Esophagus (tissue), 2 donors: ENCODE data around the gene VPREB1. TPM values are rescaled to one million over a fixed set of nuclear protein-coding genes. Genes with fewer than 3 reads are reported as not detected.
"Not testable (repeated sequence)": the region's sequence is repeated elsewhere in the genome, so short reads cannot be mapped to it uniquely, and the experiment has no call there.

ENCODE experiments used
- H3K27ac ChIP-seq, 2 donors: one replicate each; pipeline ENCODE4 v1.5.1; 2013; ENCODE audit warnings: low read depth in 2 of 2, mild to moderate bottlenecking in 2 of 2, inconsistent platforms in 1 of 2, low read length in 1 of 2, moderate library complexity in 1 of 2
- H3K27me3 ChIP-seq, 2 donors: one replicate each; pipeline ENCODE4 v1.6.1; 2013; ENCODE audit warnings: low read length in 2 of 2, control low read depth in 1 of 2, mild to moderate bottlenecking in 1 of 2; ENCODE audit not compliant: insufficient read depth in 2 of 2, control insufficient read depth in 1 of 2
- H3K36me3 ChIP-seq, 2 donors: one replicate each; pipeline ENCODE4 v1.6.1; 2013; ENCODE audit warnings: low read length in 1 of 2; ENCODE audit not compliant: control insufficient read depth in 2 of 2, insufficient read depth in 2 of 2
- H3K4me1 ChIP-seq, 2 donors: one replicate each; pipeline ENCODE4 v1.6.1; 2013; ENCODE audit warnings: low read length in 1 of 2; ENCODE audit not compliant: control insufficient read depth in 2 of 2, insufficient read depth in 2 of 2
- H3K4me3 ChIP-seq, 2 donors: one replicate each; pipeline ENCODE4 v1.5.1; 2013; ENCODE audit warnings: low read length in 2 of 2, mild to moderate bottlenecking in 2 of 2, low read depth in 1 of 2, moderate library complexity in 1 of 2
- H3K9me3 ChIP-seq, 2 donors: one replicate each; pipeline ENCODE4 v1.6.1; 2013; ENCODE audit warnings: mild to moderate bottlenecking in 2 of 2, low read depth in 1 of 2, low read length in 1 of 2, moderate library complexity in 1 of 2; ENCODE audit not compliant: control insufficient read depth in 2 of 2, insufficient read depth in 1 of 2
- WGBS, 2 donors: extraction: QIAGEN DNeasy Blood & Tissue Kit; methylation state at CpG; one replicate each; pipeline ENCODE4 v1.1.7; 2013; 5-methylcytosine and 5-hydroxymethylcytosine counted together
- polyA plus RNA-seq, 2 donors: library from polyadenylated mRNA; stranded (reverse); fragments of 200-250 nt; gene quantifications; one replicate each; pipeline ENCODE4 v1.2.3, GENCODE V29; 2013
- donor health status: healthy with polysubstance abuse.
- donor health status: Bipolar disorder and iron deficiency.

VPREB1 gene
- polyA plus RNA-seq, 2 donors = not detected

- H3K27ac ChIP-seq = no peak overlapping the region
- no peaks in the 10 kb centered on the region for H3K9me3 ChIP-seq
- 37 to 47% methylated on average over 11 of the region's 11 CpGs for WGBS, 2 donors
- H3K27me3 ChIP-seq = no peaks in the 10 kb centered on the region
- no peak overlapping the region for H3K4me3 ChIP-seq
- no peaks in the 10 kb centered on the region for H3K36me3 ChIP-seq
- no peaks in the 10 kb centered on the region for H3K4me1 ChIP-seq
Observed at GRCh38 chr22:22201185-22201929, 43.2 kb upstream of the VPREB1 start.

- Histone ChIP-seq H3K27me3 (no peaks in the 10 kb centered on the region), H3K9me3 (no peaks in the 10 kb centered on the region), H3K27ac (no peak overlapping the region), H3K36me3 (no peaks in the 10 kb centered on the region), H3K4me1 (no peaks in the 10 kb centered on the region), H3K4me3 (no peak overlapping the region)
- WGBS, 2 donors = 59 to 61% methylated on average over 6 of the region's 6 CpGs
Observed at GRCh38 chr22:22201930-22202343, 42.6 kb upstream of the VPREB1 start.

GRCh38 chr22:22203048-22203971, 41.3 kb upstream of the VPREB1 start:
- Histone ChIP-seq H3K4me1 (peaks cover 0 to 3% of the 10 kb centered on the region in 2 donors), H3K4me3 (no peak overlapping the region), H3K36me3 (no peaks in the 10 kb centered on the region), H3K27me3 (no peaks in the 10 kb centered on the region), H3K9me3 (no peaks in the 10 kb centered on the region), H3K27ac (no peak overlapping the region)
- 57 to 73% methylated on average over 39 of the region's 39 CpGs for WGBS, 2 donors

GRCh38 chr22:22207845-22208564, 36.6 kb upstream of the VPREB1 start:
- Histone ChIP-seq H3K27ac (no peak overlapping the region), H3K9me3 (no peaks in the 10 kb centered on the region), H3K4me3 (no peak overlapping the region), H3K27me3 (no peaks in the 10 kb centered on the region), H3K36me3 (no peaks in the 10 kb centered on the region), H3K4me1 (peaks cover 0 to 3% of the 10 kb centered on the region in 2 donors)
- 18 to 25% methylated on average over 6 of the region's 6 CpGs for WGBS, 2 donors

- H3K36me3 ChIP-seq = no peaks in the 10 kb centered on the region
- H3K9me3 ChIP-seq = no peaks in the 10 kb centered on the region
- peaks cover 0 to 3% of the 10 kb centered on the region in 2 donors for H3K4me1 ChIP-seq
- no peak overlapping the region for H3K27ac ChIP-seq
- H3K27me3 ChIP-seq = no peaks in the 10 kb centered on the region
- 30 to 78% methylated on average over 2 of the region's 2 CpGs for WGBS, 2 donors
- H3K4me3 ChIP-seq = no peak overlapping the region
Observed at GRCh38 chr22:22208652-22209051, 35.9 kb upstream of the VPREB1 start.

GRCh38 chr22:22209080-22209640, 35.4 kb upstream of the VPREB1 start:
- 89 to 90% methylated on average over 14 of the region's 14 CpGs for WGBS, 2 donors

GRCh38 chr22:22210375-22210774, 34.2 kb upstream of the VPREB1 start:
- H3K27ac ChIP-seq = no peak overlapping the region
- H3K4me3 ChIP-seq = no peak overlapping the region
- H3K36me3 ChIP-seq = no peaks in the 10 kb centered on the region
- H3K4me1 ChIP-seq = peaks cover 0 to 3% of the 10 kb centered on the region in 2 donors
- H3K9me3 ChIP-seq = peaks cover 0 to 2% of the 10 kb centered on the region in 2 donors
- WGBS, 2 donors = 33 to 35% methylated on average over 4 of the region's 4 CpGs
- H3K27me3 ChIP-seq = peaks cover 0 to 5% of the 10 kb centered on the region in 2 donors

More at GRCh38 chr22:22209080-22209640, 35.4 kb upstream of the VPREB1 start:
- not testable (repeated sequence) for H3K4me1 ChIP-seq, H3K9me3 ChIP-seq, H3K27ac ChIP-seq, H3K36me3 ChIP-seq, H3K27me3 ChIP-seq, H3K4me3 ChIP-seq

- no peak overlapping the region for H3K27ac ChIP-seq
- peaks cover 0 to 3% of the 10 kb centered on the region in 2 donors for H3K4me1 ChIP-seq
- H3K9me3 ChIP-seq = peaks cover 0 to 2% of the 10 kb centered on the region in 2 donors
- no peaks in the 10 kb centered on the region for H3K36me3 ChIP-seq
- H3K4me3 ChIP-seq = no peak overlapping the region
- 76 to 77% methylated on average over 13 of the region's 13 CpGs for WGBS, 2 donors
- peaks cover 0 to 5% of the 10 kb centered on the region in 2 donors for H3K27me3 ChIP-seq
Observed at GRCh38 chr22:22210889-22211833, 33.4 kb upstream of the VPREB1 start.
